ENCODE data around the gene VPS41. TPM values are rescaled to one million over a fixed set of nuclear protein-coding genes. Genes with fewer than 3 reads are reported as not detected.

VPS41 gene
- total and polyA plus RNA-seq, 12 donors, result 12.7 to 133 (median 59.8) TPM

GRCh38 chr7:38773430-38773829 lies 135.6 kb downstream of the VPS41 start:
- no peak for TF ChIP-seq CTCF (IDR thresholded peaks at IDR 0.05)
- no peak for TF ChIP-seq POLR2A (IDR thresholded peaks at IDR 0.05)
- H3K36me3 ChIP-seq (replicated peaks in 1 of 2), result no peaks in the 10 kb centered on the region
- no peak for DNase-seq
- H3K27me3 ChIP-seq, result no peaks in the 10 kb centered on the region
- 48 to 61% (median 49%) methylated on average over 2 of the region's 2 CpGs for WGBS, 4 donors
- H3K4me1 ChIP-seq (replicated peaks in 1 of 2), result peaks cover 0 to 8% of the 10 kb centered on the region in 2 donors
- H3K4me3 ChIP-seq, result no peak overlapping the region
- no peaks in the 10 kb centered on the region for H3K9me3 ChIP-seq (replicated peaks in 1 of 3)
- intact Hi-C loops (cut with DNase I), result no loop called here
- H3K27ac ChIP-seq, result no peak overlapping the region

GRCh38 chr7:38760226-38760625 lies 148.8 kb downstream of the VPS41 start:
- H3K9me3 ChIP-seq (replicated peaks in 1 of 3), result no peaks in the 10 kb centered on the region
- H3K4me1 ChIP-seq (replicated peaks in 1 of 2), result no peaks in the 10 kb centered on the region
- H3K27me3 ChIP-seq, result no peaks in the 10 kb centered on the region
- H3K27ac ChIP-seq, result no peak overlapping the region
- intact Hi-C loops (cut with DNase I), result no loop called here
- 82 to 95% (median 91%) methylated on average over 2 of the region's 2 CpGs for WGBS, 4 donors
- DNase-seq, result no peak
- TF ChIP-seq POLR2A (IDR thresholded peaks at IDR 0.05) (no peak), CTCF (IDR thresholded peaks at IDR 0.05) (no peak)
- H3K36me3 ChIP-seq (replicated peaks in 1 of 2), result peaks cover 0 to under 1% of the 10 kb centered on the region in 2 donors
- H3K4me3 ChIP-seq, result no peak overlapping the region

- TF ChIP-seq CTCF (IDR thresholded peaks at IDR 0.05), result no peak
- Histone ChIP-seq H3K27me3 (no peaks in the 10 kb centered on the region), H3K4me1 (replicated peaks in 1 of 2) (no peaks in the 10 kb centered on the region), H3K4me3 (no peak overlapping the region), H3K36me3 (replicated peaks in 1 of 2) (peaks cover 0 to 11% of the 10 kb centered on the region in 2 donors), H3K9me3 (replicated peaks in 1 of 3) (no peaks in the 10 kb centered on the region), H3K27ac (no peak overlapping the region)
- intact Hi-C loops (cut with DNase I), result no loop called here
- no peak for DNase-seq
- 94 to 99% (median 95%) methylated on average over 2 of the region's 2 CpGs for WGBS, 4 donors
Observed at GRCh38 chr7:38759028-38759427, 150.0 kb downstream of the VPS41 start.

GRCh38 chr7:38757931-38758330 lies 151.1 kb downstream of the VPS41 start:
- intact Hi-C loops (cut with DNase I), result no loop called here
- Histone ChIP-seq H3K9me3 (replicated peaks in 1 of 3) (no peaks in the 10 kb centered on the region), H3K27me3 (no peaks in the 10 kb centered on the region), H3K36me3 (replicated peaks in 1 of 2) (peaks cover 0 to 11% of the 10 kb centered on the region in 2 donors), H3K27ac (no peak overlapping the region), H3K4me3 (no peak overlapping the region), H3K4me1 (replicated peaks in 1 of 2) (no peaks in the 10 kb centered on the region)
- no peak for TF ChIP-seq CTCF (IDR thresholded peaks at IDR 0.05)
- no peak for TF ChIP-seq POLR2A (IDR thresholded peaks at IDR 0.05)
- no peak for DNase-seq
- WGBS, 4 donors, result 95 to 99% (median 98%) methylated on average over 3 of the region's 3 CpGs
